GM18858 (cell line): ENCODE data around the gene ESYT1.

Source experiments
- ATAC-seq: cut with Tn5 transposase; IDR thresholded peaks from one replicate; pipeline ENCODE4 v1.9.1; 2021; ENCODE audit not compliant: unreplicated experiment

The ESYT1 gene

GRCh38 chr12:56128670-56129205 lies 671 bp downstream of the ESYT1 start:
- ATAC-seq: no peak

GRCh38 chr12:56129206-56129941 lies 1.3 kb downstream of the ESYT1 start:
- ATAC-seq: no peak

GRCh38 chr12:56129942-56130495 lies 2.0 kb downstream of the ESYT1 start:
- no peak for ATAC-seq

- no peak for ATAC-seq
Measured at GRCh38 chr12:56130876-56131275, 2.8 kb downstream of the ESYT1 start.

DNA sequence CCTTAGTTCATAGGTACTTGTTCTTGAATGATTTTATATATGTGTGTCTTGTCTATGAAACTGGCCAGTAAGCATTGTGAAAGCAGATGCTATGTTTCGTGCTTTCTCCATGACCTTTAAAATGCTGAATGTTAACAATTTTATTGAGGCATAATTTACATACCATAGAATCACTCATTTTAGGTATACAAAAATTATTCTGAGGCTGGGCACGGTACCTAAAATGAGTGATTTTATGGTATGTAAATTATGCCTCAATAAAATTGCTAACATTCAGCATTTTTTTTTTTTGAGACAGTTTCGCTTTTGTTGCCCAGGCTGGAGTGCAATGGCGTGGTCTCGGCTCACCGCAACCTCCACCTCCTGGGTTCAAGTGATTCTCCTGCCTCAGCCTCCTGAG lies 6.8 kb downstream of the ESYT1 start:
- ATAC-seq: no peak

DNA sequence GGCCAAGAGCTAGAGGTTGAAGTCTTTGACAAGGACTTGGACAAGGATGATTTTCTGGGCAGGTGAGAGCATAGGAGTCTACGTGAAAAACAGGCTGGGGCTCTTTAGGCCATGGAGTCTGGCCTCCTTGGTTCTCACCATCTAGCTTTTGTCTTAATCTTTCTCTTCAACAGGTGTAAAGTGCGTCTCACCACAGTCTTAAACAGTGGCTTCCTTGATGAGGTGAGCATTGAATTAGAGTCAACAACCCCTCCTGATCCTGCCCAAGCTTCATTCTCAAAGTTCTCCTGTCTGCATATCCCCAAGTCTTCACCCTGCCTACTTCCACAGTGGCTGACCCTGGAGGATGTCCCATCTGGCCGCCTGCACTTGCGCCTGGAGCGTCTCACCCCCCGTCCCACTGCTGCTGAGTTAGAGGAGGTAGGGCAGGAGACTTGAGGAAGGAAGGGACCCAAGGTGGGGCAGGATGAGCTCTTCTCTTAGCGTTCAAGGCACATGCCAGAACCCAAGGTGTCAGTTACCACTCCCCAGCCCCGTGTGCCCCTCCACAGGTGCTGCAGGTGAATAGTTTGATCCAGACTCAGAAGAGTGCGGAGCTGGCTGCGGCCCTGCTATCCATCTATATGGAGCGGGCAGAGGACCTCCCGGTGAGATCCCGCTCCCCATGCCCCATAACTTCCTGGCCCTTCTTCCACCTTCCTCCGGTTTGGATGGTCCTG lies 9.9 kb downstream of the ESYT1 start:
- ATAC-seq: no peak

GRCh38 chr12:56141946-56142784 lies 14.1 kb downstream of the ESYT1 start:
- no peak for ATAC-seq

DNA sequence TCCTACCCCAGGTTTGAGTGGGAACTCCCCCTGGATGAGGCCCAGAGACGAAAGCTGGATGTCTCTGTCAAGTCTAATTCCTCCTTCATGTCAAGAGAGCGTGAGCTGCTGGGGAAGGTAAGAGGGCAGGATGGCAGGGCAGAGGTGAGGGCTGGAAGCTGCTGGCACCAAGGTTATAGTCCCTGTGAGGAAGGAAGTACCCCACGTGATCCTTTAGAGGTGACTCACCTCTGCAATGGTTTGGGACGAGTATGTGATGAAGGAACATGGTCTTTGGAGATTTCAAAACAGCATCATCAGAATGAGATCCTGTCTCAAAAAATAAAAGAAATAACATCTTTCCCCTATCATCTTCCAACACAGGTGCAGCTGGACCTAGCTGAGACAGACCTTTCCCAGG lies 15.2 kb downstream of the ESYT1 start:
- no peak for ATAC-seq

GRCh38 chr12:56143870-56144269 lies 15.8 kb downstream of the ESYT1 start:
- ATAC-seq: no peak

DNA sequence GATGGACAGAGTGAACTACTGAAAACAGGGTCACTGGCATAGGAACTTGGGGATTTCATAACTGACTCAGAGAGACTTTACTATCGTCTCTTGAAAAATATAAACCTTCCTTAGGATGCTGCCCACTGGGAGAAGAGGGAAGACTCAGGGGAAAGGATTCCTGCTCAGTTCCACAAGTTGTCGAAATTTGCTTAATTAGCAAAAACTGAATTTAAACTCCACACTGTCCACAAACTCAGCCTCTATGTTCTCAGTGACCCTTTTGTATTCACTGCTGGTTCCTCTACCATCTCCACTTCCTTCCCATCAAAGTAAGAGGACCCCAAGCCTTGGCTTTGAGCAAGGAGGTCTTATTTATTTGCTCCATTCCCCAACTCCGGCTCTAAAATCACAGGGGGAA lies 17.1 kb downstream of the ESYT1 start:
- no peak for ATAC-seq

- no peak for ATAC-seq
Measured at GRCh38 chr12:56146492-56147460, 18.7 kb downstream of the ESYT1 start.

GRCh38 chr12:56150563-56150962 lies 22.5 kb downstream of the ESYT1 start:
- no peak for ATAC-seq

DNA sequence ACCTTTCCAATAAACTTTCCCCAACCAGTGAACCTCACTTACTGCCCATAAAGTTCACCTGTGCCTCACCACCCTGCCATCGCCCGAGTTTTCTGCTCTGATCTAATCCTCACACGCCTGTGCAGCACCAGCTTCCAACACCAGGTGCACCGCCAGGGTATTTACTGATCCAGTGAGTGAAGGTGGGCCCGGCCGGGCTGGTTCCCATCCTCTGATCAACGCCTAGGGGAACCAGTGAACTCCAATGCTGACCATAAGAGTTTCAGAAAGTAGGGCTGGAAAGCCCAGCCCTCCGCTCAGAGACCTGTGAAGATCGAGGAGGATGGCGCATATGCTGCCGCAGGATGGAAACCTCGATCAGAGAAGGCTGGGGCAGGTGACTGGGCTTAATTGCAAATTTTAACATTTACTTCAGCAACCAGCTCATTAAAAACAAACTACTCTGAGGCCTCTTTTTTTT lies 23.6 kb downstream of the ESYT1 start:
- peak; percentile 53 for ATAC-seq

DNA sequence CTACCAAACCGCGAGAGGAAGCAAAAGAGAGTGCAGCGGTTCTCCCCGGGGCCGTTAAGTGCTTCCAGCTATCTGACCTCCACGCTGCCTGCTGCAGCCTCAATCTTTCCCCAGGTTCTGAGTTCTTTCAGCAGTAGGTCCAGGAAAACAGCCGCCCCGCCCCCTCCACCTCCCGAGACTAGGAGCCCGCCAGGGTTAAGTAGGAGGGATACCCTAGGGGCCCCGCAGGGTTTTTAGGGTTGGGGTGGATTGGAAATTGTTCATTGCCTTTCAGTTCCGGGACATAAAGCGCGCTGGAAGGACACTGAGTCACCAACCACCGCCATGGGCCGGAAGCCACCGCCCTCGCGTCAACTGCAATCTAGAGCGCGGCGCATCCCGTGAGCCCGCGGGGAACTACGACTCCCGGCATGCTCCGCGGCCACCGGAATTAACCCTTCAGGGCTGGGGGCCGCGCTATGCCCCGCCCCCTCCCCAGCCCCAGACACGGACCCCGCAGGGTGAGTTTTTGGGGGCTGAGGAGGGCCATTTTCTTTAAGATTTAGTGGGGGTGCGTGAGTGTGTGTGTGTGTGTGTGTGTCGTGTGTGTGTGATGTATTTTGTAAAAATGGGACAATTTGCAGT lies 24.2 kb downstream of the ESYT1 start, which contains the start of gene MYL6B:
TSS of gene MYL6B (plus strand) at position 456 of the 624 bp plus-strand sequence. CDS start 1,332 bp downstream, outside the sequence.
- ATAC-seq: peak; percentile 68

DNA sequence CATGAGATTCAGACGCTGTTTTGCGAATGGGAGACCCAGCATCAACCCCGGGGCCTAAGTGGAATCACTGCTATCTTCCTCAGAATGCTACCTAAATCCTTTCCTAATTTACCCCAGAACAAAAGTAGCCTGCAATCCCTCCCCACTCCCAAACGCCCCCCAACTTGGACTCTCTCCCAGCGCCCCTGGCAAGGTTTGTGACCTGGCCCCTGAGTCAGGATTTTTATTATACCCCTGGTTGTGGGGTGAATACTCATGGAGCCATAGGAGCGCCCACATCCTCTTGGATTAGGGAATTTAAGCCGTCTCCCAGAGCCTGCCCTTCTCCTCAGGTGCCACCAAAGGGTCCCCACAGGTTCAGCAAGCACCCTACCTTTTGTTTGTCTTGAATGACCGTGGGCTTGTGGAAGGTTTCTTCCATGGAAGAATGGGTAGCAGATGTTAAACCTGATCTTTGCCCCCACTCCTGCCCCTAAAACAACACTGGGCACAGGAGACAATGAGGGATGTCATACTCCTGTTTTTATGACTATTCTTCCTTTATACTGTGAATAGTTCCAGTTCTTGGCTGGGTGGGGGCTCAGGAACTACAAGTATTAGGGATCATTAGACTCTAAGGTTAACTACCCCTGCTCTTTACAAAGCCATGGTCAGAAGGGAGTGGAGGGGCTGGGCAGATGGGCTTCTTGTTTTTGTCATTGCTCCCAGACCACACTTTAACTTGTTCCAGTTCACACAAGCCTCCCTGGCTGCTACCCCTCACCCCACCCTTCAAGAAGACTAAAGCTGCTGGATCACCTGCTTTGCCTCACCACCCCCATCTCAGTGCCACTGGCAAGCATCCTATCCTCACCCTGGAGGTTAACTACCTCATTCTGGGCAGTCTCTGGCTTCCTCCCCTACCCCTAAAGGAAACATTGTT lies 24.9 kb downstream of the ESYT1 start:
- ATAC-seq: no peak

DNA sequence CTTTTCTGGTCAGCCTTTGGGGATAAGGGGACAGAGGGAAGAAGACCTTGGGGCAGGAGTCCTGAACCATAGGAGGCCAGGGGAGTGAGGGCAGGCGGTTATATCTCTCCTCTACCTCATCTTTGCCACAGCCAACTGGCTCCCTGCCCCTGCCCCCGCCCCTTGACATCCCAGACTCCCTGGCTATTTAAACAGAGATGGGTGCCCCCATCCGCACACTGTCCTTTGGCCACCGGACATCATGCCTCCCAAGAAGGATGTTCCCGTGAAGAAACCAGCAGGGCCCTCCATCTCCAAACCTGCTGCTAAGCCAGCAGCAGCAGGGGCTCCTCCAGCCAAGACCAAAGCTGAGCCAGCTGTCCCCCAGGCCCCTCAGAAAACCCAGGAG lies 25.6 kb downstream of the ESYT1 start:
- ATAC-seq: no peak

DNA sequence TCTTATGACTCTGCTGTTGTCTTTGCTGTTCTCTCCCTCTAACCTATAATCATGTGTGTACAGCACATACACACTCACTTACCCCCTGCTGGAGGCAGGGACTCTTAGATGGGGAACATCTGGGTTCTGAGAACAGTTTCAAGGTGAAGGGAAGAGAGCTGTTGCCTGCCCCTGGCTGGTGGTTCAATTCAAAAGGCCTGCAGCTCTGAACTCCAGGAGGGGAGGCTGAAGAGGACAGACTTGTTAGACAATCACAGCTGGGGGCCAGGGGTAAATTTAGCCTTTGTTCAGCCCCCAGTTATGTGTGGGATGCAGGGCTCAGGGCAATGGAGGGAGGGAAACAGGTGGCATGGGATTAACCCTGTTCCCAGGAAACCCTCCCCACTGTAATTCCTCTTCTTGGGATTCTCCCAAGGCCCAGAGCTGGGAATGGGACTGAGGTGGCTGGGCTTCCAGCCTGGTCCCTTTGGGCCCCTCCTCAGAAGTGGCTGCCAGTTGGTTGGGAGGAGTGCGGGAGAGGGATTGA lies 26.2 kb downstream of the ESYT1 start:
- ATAC-seq: no peak

GRCh38 chr12:56154818-56155217 lies 26.8 kb downstream of the ESYT1 start:
- ATAC-seq: no peak
